Measurements from ENCODE around the gene GALNTL6. TPM values are rescaled to one million over a fixed set of nuclear protein-coding genes. Genes with fewer than 3 reads are reported as not detected.

The GALNTL6 gene
- total and polyA plus RNA-seq, 2 of the 4 experiments (the other 2 are of a cell fraction) = under 0.01 TPM; not detected in 1

GRCh38 chr4:172040766-172041165 lies 227.6 kb downstream of the GALNTL6 start:
- Histone ChIP-seq H2AK9ac (replicated peaks; ENCODE audit: low read depth, low read length, poor library complexity) (no peak overlapping the region), H3K18ac (ENCODE audit: low read depth, low read length) (no peak overlapping the region), H3K9me1 (ENCODE audit: insufficient read depth, low read length) (no peaks in the 10 kb centered on the region), H2AK5ac (ENCODE audit: low read depth, low read length) (no peak overlapping the region), H2BK120ac (ENCODE audit: low read depth, low read length) (no peak overlapping the region), H3K36me3 (ENCODE audit: control insufficient read depth, insufficient read depth, low read length) (no peaks in the 10 kb centered on the region), H3K27me3 (ENCODE audit: control insufficient read depth, insufficient read depth, low read length) (no peaks in the 10 kb centered on the region), H3K56ac (ENCODE audit: extremely low read depth, insufficient read depth, low read length) (no peak overlapping the region), H2BK20ac (ENCODE audit: low read depth, low read length) (no peak overlapping the region), H3K79me1 (ENCODE audit: low read depth in 1 of 2, low read length in 2 of 2) (no peaks in the 10 kb centered on the region), H3K4me2 (ENCODE audit: low read depth, low read length) (no peak overlapping the region), H3K27ac (ENCODE audit: insufficient read depth, low read length) (no peak overlapping the region), H2BK15ac (ENCODE audit: low read depth, low read length) (no peak overlapping the region), H3K4me1 (ENCODE audit: control insufficient read depth, insufficient read depth, low read length) (no peaks in the 10 kb centered on the region), H3K4ac (ENCODE audit: low read depth, low read length) (no peak overlapping the region), H4K91ac (ENCODE audit: insufficient read depth, low read depth, low read length) (no peak overlapping the region), H2AFZ (replicated peaks; ENCODE audit: low read length, poor library complexity) (no peak overlapping the region), H4K20me1 (ENCODE audit: insufficient read depth, low read length) (no peaks in the 10 kb centered on the region), H4K8ac (ENCODE audit: low read depth in 2 of 2, low read length in 2 of 2) (no peak overlapping the region), H3K9me3 (ENCODE audit: control insufficient read depth, insufficient read depth, low read length) (no peaks in the 10 kb centered on the region), H2BK5ac (ENCODE audit: low read depth, low read length, poor library complexity, severe bottlenecking) (no peak overlapping the region), H4K5ac (ENCODE audit: low read depth, low read length) (no peak overlapping the region), H3K9ac (ENCODE audit: low read depth, low read length) (no peak overlapping the region), H3K23ac (ENCODE audit: low read depth, low read length) (no peak overlapping the region), H3K4me3 (ENCODE audit: insufficient read depth, low read depth, low read length) (no peak overlapping the region), H3K14ac (replicated peaks; ENCODE audit: low read depth, low read length) (no peak overlapping the region)
- no TSS peak for BruUV-seq (replicated peaks)
- CTCF ChIA-PET = no interaction called here
- in situ Hi-C loops (cut with MboI; ENCODE audit: low sequenced_read_pairs) = no loop called here
- intact Hi-C loops (cut with micrococcal nuclease) = no loop called here
- TF ChIP-seq CEBPB (IDR thresholded peaks at IDR 0.05; ENCODE audit: low read depth, low read length) = no peak
- TF ChIP-seq MAFK (IDR thresholded peaks at IDR 0.05; ENCODE audit: low read depth, low read length) = peak; percentile 46
- dilution Hi-C loops (cut with HindIII; ENCODE audit: low sequenced_read_pairs, unreplicated experiment) = no loop called here
- DNase-seq (no peak), ATAC-seq (ENCODE audit: low read depth) (no peak)
- POLR2A ChIA-PET (ENCODE audit: unreplicated experiment) = no interaction called here
